SK-N-SH (cell line): ENCODE results near the gene MRPL14. TPM values are rescaled to one million over a fixed set of nuclear protein-coding genes. Genes with fewer than 3 reads are reported as not detected.

Experiments used
- CTCF ChIA-PET: fragments of 300-600, 350-600 bp; formaldehyde crosslinking; extraction: SDS; loops from one replicate; lab custom pipeline; 2021; lab: Yijun Ruan, JAX
- POLR2A ChIA-PET: fragments of 350-600 bp; sonication (Branson Sonifier 250); formaldehyde crosslinking; extraction: SDS; loops from one replicate; lab custom pipeline; 2020; ENCODE audit warnings: antibody characterized with exemption, inconsistent platforms; lab: Yijun Ruan, JAX
- DNase-seq: peaks from one replicate; pipeline ENCODE4 v3.0.0; 2012
- H2AFZ ChIP-seq: fragments of 200-600 bp; sonication (generic); 2 replicates; pipeline ENCODE4 v1.8.1; 2016; ENCODE audit warnings: antibody characterized with exemption, mild to moderate bottlenecking, low read depth
- H3F3A ChIP-seq: fragments of 200-600 bp; sonication (generic); replicated peaks from 2 replicates; pipeline ENCODE3; 2016; ENCODE audit warnings: antibody characterized with exemption, mild to moderate bottlenecking; ENCODE audit not compliant: insufficient read depth
- H3K27ac ChIP-seq, 2 experiments: fragments of 200-500 bp in 1 of 2; fragments of 200-600 bp in 1 of 2; sonication (Bioruptor generic) in 1 of 2; sonication (generic), shearing (Covaris generic) in 1 of 2; 2 replicates each; pipeline versions ENCODE4 v1.5.1 to v1.6.1; 2014 to 2016; ENCODE audit warnings: low read depth in 2 of 2, inconsistent platforms in 1 of 2, low read length in 1 of 2, mild to moderate bottlenecking in 1 of 2, mixed read lengths in 1 of 2
- H3K27me3 ChIP-seq: fragments of 200-600 bp; sonication (generic), shearing (Covaris generic); 2 replicates; pipeline ENCODE4 v1.6.1; 2016; ENCODE audit warnings: mixed run types; ENCODE audit not compliant: insufficient read depth
- H3K36me3 ChIP-seq, 2 experiments: fragments of 200-500 bp in 1 of 2; fragments of 200-600 bp in 1 of 2; sonication (Bioruptor generic) in 1 of 2; sonication (generic) in 1 of 2; replicated peaks in 1 of 2; 2 replicates each; pipeline versions ENCODE3 to v1.5.1; 2014 to 2016; ENCODE audit warnings: low read length in 1 of 2, mild to moderate bottlenecking in 1 of 2; ENCODE audit not compliant: insufficient read depth in 2 of 2, control insufficient read depth in 1 of 2
- H3K4me1 ChIP-seq, 2 experiments: fragments of 200-500 bp in 1 of 2; fragments of 200-600 bp in 1 of 2; sonication (Bioruptor generic) in 1 of 2; sonication (generic), shearing (Covaris generic) in 1 of 2; 2 replicates each; pipeline versions ENCODE4 v1.5.1 to v1.6.1; 2014 to 2016; ENCODE audit warnings: low read depth in 1 of 2, low read length in 1 of 2, mixed run types in 1 of 2; ENCODE audit not compliant: insufficient read depth in 2 of 2, control insufficient read depth in 1 of 2
- H3K4me2 ChIP-seq: fragments of 200-600 bp; sonication (generic), shearing (Covaris generic); 2 replicates; pipeline ENCODE4 v1.6.1; 2017; ENCODE audit warnings: mixed run types
- H3K4me3 ChIP-seq, 2 experiments: fragments of 200-500 bp in 1 of 2; fragments of 200-600 bp in 1 of 2; sonication (Bioruptor generic) in 1 of 2; sonication (generic), shearing (Covaris generic) in 1 of 2; 2 replicates each; pipeline versions ENCODE4 v1.5.1 to v1.8.1; 2014 to 2016; ENCODE audit warnings: low read depth in 2 of 2, inconsistent platforms in 1 of 2, low read length in 1 of 2, mild to moderate bottlenecking in 1 of 2, mixed read lengths in 1 of 2, moderate library complexity in 1 of 2
- H3K79me2 ChIP-seq: fragments of 200-600 bp; sonication (generic); 2 replicates; pipeline ENCODE4 v1.8.1; 2017; ENCODE audit warnings: mild to moderate bottlenecking; ENCODE audit not compliant: insufficient read depth
- H3K9ac ChIP-seq: fragments of 200-600 bp; sonication (generic); 2 replicates; pipeline ENCODE4 v1.6.1; 2017; ENCODE audit warnings: mixed run types
- H3K9me2 ChIP-seq: fragments of 200-600 bp; sonication (generic); 2 replicates; pipeline ENCODE4 v1.6.1; 2017; ENCODE audit warnings: mixed run types
- H3K9me3 ChIP-seq: fragments of 200-600 bp; sonication (generic); 2 replicates; pipeline ENCODE4 v1.6.1; 2017; ENCODE audit warnings: mixed run types, mild to moderate bottlenecking, moderate library complexity
- H4K20me1 ChIP-seq: fragments of 200-600 bp; sonication (generic); 2 replicates; pipeline ENCODE4 v1.6.1; 2017; ENCODE audit warnings: mild to moderate bottlenecking, mixed run types; ENCODE audit not compliant: insufficient read depth
- FOSL2 ChIP-seq: IDR thresholded peaks from 2 replicates; pipeline ENCODE4 v1.4.0; 2012; ENCODE audit warnings: low read depth, mild to moderate bottlenecking, moderate library complexity, borderline replicate concordance
- JUND ChIP-seq: IDR thresholded peaks from 2 replicates; pipeline ENCODE4 v1.4.0; 2012
- MEF2A ChIP-seq: IDR thresholded peaks from 2 replicates; pipeline ENCODE4 v1.4.0; 2012; ENCODE audit warnings: low read depth, borderline replicate concordance
- NFIC ChIP-seq: IDR thresholded peaks from 2 replicates; pipeline ENCODE4 v1.4.0; 2012; ENCODE audit warnings: borderline replicate concordance
- SMC3 ChIP-seq: IDR thresholded peaks from 2 replicates; pipeline ENCODE4 v1.6.1; 2012; ENCODE audit warnings: low read depth, low read length, improper control_type of control experiment
- YY1 ChIP-seq: IDR thresholded peaks from 2 replicates; pipeline ENCODE4 v1.4.0; 2012; ENCODE audit warnings: low read depth, mild to moderate bottlenecking
- WGBS: methylation state at CpG from one replicate; pipeline ENCODE4 v1.1.6; 2017; ENCODE audit warnings: low lambda C conversion rate; 5-methylcytosine and 5-hydroxymethylcytosine counted together
- polyA plus RNA-seq, 3 experiments: library from polyadenylated mRNA; depleted of rRNA; stranded (reverse); fragments of >200 nt; gene quantifications; 2 replicates each; pipeline ENCODE4 v1.2.3, GENCODE V29; 2012
- TF ChIP-seq, protein P1 (sequence below): fragments of 150-350 bp; IDR thresholded peaks from 2 replicates; pipeline ENCODE4 v1.6.1; 2017; ENCODE audit warnings: antibody characterized with exemption, low read length, low read depth, borderline replicate concordance
- TF ChIP-seq, protein P2 (sequence below): fragments of 150-350 bp; IDR thresholded peaks from 2 replicates; pipeline ENCODE4 v1.6.1; 2016; ENCODE audit warnings: mild to moderate bottlenecking, low read depth, low read length
- TF ChIP-seq, protein P3 (sequence below): IDR thresholded peaks from 2 replicates; pipeline ENCODE4 v1.4.0; 2012; ENCODE audit warnings: low read depth, borderline replicate concordance
- TF ChIP-seq, protein P4 (sequence below): IDR thresholded peaks from 2 replicates; pipeline ENCODE4 v1.4.0; 2012; ENCODE audit warnings: low read depth, borderline replicate concordance

The MRPL14 gene
- polyA plus RNA-seq, 1 of the 3 experiments (the other 2 are of a cell fraction) = 97.0 TPM

DNA sequence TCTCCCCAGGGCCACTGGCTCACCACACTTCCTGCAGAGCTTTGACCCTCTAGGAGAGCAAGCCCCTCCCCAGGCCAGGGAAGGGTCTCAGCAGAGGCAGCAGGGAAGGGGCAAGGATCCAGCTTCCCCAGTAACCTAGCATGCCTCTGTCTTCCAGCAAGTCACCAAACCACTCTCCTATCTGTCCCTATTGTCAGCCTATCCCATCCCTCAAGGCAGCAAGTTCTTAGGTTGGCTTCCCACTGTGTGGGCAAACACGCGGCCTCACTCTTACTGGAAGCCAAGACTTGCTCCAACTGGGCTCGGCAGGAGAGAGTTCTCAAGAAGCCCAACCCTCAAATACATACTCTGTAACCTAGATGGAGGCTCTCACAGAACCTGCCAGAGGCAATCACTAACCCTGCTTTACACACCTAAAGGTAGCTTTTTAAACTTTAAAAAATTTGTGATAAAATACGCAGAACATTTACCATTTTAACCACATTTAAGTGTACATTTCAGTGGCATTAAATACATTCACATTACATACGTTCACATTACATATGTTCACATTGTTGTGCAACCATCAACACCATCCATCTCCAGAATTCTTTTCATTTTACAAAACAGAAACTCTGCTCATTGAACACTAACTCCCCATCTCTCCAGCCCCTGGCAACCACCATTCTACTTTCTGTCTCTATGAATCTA lies 58.5 kb downstream of the MRPL14 start:
- no peak overlapping the region for H2AFZ ChIP-seq
- H3K9me3 ChIP-seq = no peaks in the 10 kb centered on the region
- TF ChIP-seq YY1 (no peak), FOSL2 (no peak), SMC3 (no peak), JUND (no peak), NFIC (no peak), MEF2A (no peak)
- TF ChIP-seq, protein P1, sequence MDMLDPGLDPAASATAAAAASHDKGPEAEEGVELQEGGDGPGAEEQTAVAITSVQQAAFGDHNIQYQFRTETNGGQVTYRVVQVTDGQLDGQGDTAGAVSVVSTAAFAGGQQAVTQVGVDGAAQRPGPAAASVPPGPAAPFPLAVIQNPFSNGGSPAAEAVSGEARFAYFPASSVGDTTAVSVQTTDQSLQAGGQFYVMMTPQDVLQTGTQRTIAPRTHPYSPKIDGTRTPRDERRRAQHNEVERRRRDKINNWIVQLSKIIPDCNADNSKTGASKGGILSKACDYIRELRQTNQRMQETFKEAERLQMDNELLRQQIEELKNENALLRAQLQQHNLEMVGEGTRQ = no peak
- TF ChIP-seq, protein P2, sequence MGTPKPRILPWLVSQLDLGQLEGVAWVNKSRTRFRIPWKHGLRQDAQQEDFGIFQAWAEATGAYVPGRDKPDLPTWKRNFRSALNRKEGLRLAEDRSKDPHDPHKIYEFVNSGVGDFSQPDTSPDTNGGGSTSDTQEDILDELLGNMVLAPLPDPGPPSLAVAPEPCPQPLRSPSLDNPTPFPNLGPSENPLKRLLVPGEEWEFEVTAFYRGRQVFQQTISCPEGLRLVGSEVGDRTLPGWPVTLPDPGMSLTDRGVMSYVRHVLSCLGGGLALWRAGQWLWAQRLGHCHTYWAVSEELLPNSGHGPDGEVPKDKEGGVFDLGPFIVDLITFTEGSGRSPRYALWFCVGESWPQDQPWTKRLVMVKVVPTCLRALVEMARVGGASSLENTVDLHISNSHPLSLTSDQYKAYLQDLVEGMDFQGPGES = no peak
- TF ChIP-seq, protein P3, sequence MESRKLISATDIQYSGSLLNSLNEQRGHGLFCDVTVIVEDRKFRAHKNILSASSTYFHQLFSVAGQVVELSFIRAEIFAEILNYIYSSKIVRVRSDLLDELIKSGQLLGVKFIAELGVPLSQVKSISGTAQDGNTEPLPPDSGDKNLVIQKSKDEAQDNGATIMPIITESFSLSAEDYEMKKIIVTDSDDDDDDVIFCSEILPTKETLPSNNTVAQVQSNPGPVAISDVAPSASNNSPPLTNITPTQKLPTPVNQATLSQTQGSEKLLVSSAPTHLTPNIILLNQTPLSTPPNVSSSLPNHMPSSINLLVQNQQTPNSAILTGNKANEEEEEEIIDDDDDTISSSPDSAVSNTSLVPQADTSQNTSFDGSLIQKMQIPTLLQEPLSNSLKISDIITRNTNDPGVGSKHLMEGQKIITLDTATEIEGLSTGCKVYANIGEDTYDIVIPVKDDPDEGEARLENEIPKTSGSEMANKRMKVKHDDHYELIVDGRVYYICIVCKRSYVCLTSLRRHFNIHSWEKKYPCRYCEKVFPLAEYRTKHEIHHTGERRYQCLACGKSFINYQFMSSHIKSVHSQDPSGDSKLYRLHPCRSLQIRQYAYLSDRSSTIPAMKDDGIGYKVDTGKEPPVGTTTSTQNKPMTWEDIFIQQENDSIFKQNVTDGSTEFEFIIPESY = no peak
- TF ChIP-seq, protein P4, sequence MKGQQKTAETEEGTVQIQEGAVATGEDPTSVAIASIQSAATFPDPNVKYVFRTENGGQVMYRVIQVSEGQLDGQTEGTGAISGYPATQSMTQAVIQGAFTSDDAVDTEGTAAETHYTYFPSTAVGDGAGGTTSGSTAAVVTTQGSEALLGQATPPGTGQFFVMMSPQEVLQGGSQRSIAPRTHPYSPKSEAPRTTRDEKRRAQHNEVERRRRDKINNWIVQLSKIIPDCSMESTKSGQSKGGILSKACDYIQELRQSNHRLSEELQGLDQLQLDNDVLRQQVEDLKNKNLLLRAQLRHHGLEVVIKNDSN = no peak
- H3K4me1 ChIP-seq = peaks cover 33 to 52% of the 10 kb centered on the region in 2 experiments
- ChIA-PET POLR2A (interaction anchor here (1.1 kb wide), 1 partner anchor 11 kb away, joined by 3 read pairs; no protein-coding TSS in a partner anchor), CTCF (interaction anchor here (1.0 to 2.4 kb wide), 5 partner anchors 10 to 299 kb away, joined by 3 to 6 read pairs (median 3); partner anchors contain the start of gene VEGFA)
- H3K4me3 ChIP-seq = no peak overlapping the region
- DNase-seq = no peak
- H3K79me2 ChIP-seq = no peaks in the 10 kb centered on the region
- H3K4me2 ChIP-seq = no peak overlapping the region
- H3K36me3 ChIP-seq = no peaks in the 10 kb centered on the region
- no peaks in the 10 kb centered on the region for H3K27me3 ChIP-seq
- H4K20me1 ChIP-seq = no peaks in the 10 kb centered on the region
- H3K27ac ChIP-seq = no peak overlapping the region; a peak in 1 of 4 replicates
- H3K9me2 ChIP-seq = no peaks in the 10 kb centered on the region
- H3F3A ChIP-seq = peaks cover 26% of the 10 kb centered on the region
- no peak overlapping the region for H3K9ac ChIP-seq
- 88% methylated on average over 5 of the region's 5 CpGs for WGBS
